Fibroblast of lung (primary cell): ENCODE results near the gene TOLLIP. TPM values are rescaled to one million over a fixed set of nuclear protein-coding genes. Genes with fewer than 3 reads are reported as not detected.

ENCODE experiments used
- DNase-seq, 2 donors: peaks; one replicate each; pipeline versions ENCODE4 v3.0.0 to v3.0.0-alpha.2; 2010; ENCODE audit warnings: low read depth in 2 of 2
- H2AFZ ChIP-seq: 2 replicates; pipeline ENCODE4 v1.5.1; 2012; ENCODE audit warnings: low read length, control low read depth, inconsistent platforms
- H3K27ac ChIP-seq: 2 replicates; pipeline ENCODE4 v1.5.1; 2011; ENCODE audit warnings: low read length, control low read depth; ENCODE audit not compliant: insufficient read depth
- H3K27me3 ChIP-seq: 2 replicates; pipeline ENCODE4 v1.5.1; 2011; ENCODE audit warnings: mild to moderate bottlenecking, low read length; ENCODE audit not compliant: control insufficient read depth, insufficient read depth
- H3K36me3 ChIP-seq: 2 replicates; pipeline ENCODE4 v1.5.1; 2011; ENCODE audit warnings: low read length; ENCODE audit not compliant: control insufficient read depth, insufficient read depth
- H3K4me1 ChIP-seq: 2 replicates; pipeline ENCODE4 v1.5.1; 2011; ENCODE audit warnings: low read length; ENCODE audit not compliant: control insufficient read depth, insufficient read depth; ENCODE audit errors: extremely low read depth
- H3K4me2 ChIP-seq: 2 replicates; pipeline ENCODE4 v1.5.1; 2011; ENCODE audit warnings: low read length, control low read depth; ENCODE audit not compliant: insufficient read depth; ENCODE audit errors: extremely low read depth
- H3K4me3 ChIP-seq, 4 experiments: fragments of 200-600 bp in 1 of 4; sonication (generic) in 1 of 4; replicated peaks in 1 of 4; 2 replicates each; pipeline ENCODE4 v1.5.1; 2011 to 2016; ENCODE audit warnings: low read length in 4 of 4, low read depth in 3 of 4, mild to moderate bottlenecking in 3 of 4, control low read depth in 2 of 4, inconsistent platforms in 1 of 4, mixed read lengths in 1 of 4; ENCODE audit not compliant: insufficient read depth in 1 of 4; ENCODE audit errors: control extremely low read depth in 1 of 4
- H3K79me2 ChIP-seq: 2 replicates; pipeline ENCODE4 v1.5.1; 2012; ENCODE audit warnings: mild to moderate bottlenecking, low read length, inconsistent platforms; ENCODE audit not compliant: control insufficient read depth, insufficient read depth
- H3K9ac ChIP-seq: 2 replicates; pipeline ENCODE4 v1.5.1; 2011; ENCODE audit warnings: mild to moderate bottlenecking, low read length, control low read depth; ENCODE audit not compliant: insufficient read depth
- H3K9me3 ChIP-seq: 2 replicates; pipeline ENCODE4 v1.5.1; 2012; ENCODE audit warnings: low read depth, low read length; ENCODE audit not compliant: control insufficient read depth, insufficient read depth
- H4K20me1 ChIP-seq: 2 replicates; pipeline ENCODE4 v1.5.1; 2011; ENCODE audit warnings: low read length; ENCODE audit not compliant: control insufficient read depth, insufficient read depth; ENCODE audit errors: extremely low read depth
- CTCF ChIP-seq, 2 donors: IDR thresholded peaks in 1 of 2; conservative IDR thresholded peaks in 1 of 2; 1 replicate in 1 of 2; 2 replicates in 1 of 2; pipeline ENCODE4 v1.5.1; 2011 to 2012; ENCODE audit warnings: low read length in 2 of 2, control low read depth in 1 of 2, inconsistent platforms in 1 of 2, low read depth in 1 of 2, mild to moderate bottlenecking in 1 of 2
- EZH2 ChIP-seq: IDR thresholded peaks from 2 replicates; pipeline ENCODE4 v1.5.1; 2012; ENCODE audit warnings: low read length, control low read depth, mild to moderate bottlenecking; ENCODE audit errors: missing control alignments
- polyA plus RNA-seq, 2 donors: library from polyadenylated mRNA; depleted of rRNA in 1 of 2; stranded (reverse) in 1 of 2; unstranded in 1 of 2; fragments of >200 nt; gene quantifications; 2 replicates each; pipeline ENCODE4 v1.2.1, GENCODE V29; 2011 to 2012; ENCODE audit warnings: missing spikeins in 1 of 2
- total RNA-seq: library from RNA; depleted of rRNA; stranded (reverse); fragments of >200 nt; gene quantifications from 2 replicates; pipeline ENCODE4 v1.2.1, GENCODE V29; 2014

TOLLIP gene
- total and polyA plus RNA-seq, 2 donors (not counting 1 experiment from before 2014, with no cell fraction given) = 28.4 to 34.6 TPM

- Histone ChIP-seq H3K36me3 (peaks cover 2% of the 10 kb centered on the region), H3K27ac (no peak overlapping the region), H4K20me1 (peaks cover 1% of the 10 kb centered on the region), H2AFZ (no peak overlapping the region), H3K9ac (no peak overlapping the region), H3K9me3 (no peaks in the 10 kb centered on the region), H3K4me1 (peaks cover 6% of the 10 kb centered on the region), H3K4me2 (peak overlapping the region; percentile 82), H3K4me3 (peak overlapping the region; percentile 33 to 76 (median 66)), H3K79me2 (peaks cover 42% of the 10 kb centered on the region), H3K27me3 (no peaks in the 10 kb centered on the region)
- DNase-seq = peak in 1 of 2 donors; percentile 15
- TF ChIP-seq CTCF (conservative IDR thresholded peaks at IDR 0.05 in 1 of 2, IDR thresholded peaks at IDR 0.05 in 1 of 2; ENCODE audit: low read depth in 1 of 2, low read length in 2 of 2) (no peak), EZH2 (no peak)
Measured at GRCh38 chr11:1307998-1308742, 1.3 kb downstream of the TOLLIP start.

DNA sequence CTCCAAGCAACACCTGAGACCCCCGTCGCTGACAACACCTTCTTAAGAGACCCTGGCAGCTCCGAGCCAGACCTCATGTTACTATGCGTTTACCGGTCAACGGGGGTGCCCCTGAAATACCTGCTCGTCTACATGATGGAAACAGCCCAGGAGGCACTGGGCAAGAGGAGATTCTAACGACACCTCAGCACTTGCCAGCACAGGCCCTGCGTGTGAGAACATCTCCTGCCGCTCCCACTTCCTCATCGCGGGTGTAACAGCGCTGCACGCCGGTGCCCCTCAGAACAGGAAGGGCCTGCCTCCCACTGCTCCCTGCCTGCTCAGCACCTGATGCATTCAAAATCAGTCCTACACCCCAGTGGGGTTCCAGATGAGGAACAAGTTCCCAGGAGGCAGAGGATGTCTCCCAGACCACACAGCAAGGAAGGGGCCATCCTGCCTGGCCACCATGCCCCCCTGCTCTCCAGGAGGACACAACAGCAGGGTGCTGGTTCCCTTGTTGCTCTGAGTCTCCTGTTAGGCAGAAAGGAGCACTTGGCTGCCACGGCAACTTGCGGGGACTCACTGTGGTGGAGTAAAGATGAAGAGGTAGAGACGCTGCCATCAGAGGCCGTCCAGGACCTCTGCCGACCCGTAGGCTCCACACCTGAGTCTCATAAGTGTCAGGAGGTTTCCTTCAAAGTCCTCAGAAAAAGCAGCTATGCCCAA is 2.1 kb downstream of the TOLLIP start:
- H3K4me1 ChIP-seq = peaks cover 6% of the 10 kb centered on the region
- H3K4me2 ChIP-seq = no peak overlapping the region
- no peak overlapping the region for H2AFZ ChIP-seq
- H3K4me3 ChIP-seq = no peak overlapping the region
- no peaks in the 10 kb centered on the region for H3K9me3 ChIP-seq
- TF ChIP-seq EZH2 = no peak
- H3K27me3 ChIP-seq = no peaks in the 10 kb centered on the region
- peaks cover 1% of the 10 kb centered on the region for H4K20me1 ChIP-seq
- no peak overlapping the region for H3K9ac ChIP-seq
- no peak overlapping the region for H3K27ac ChIP-seq
- H3K36me3 ChIP-seq = peaks cover 2% of the 10 kb centered on the region
- H3K79me2 ChIP-seq = peaks cover 50% of the 10 kb centered on the region
- DNase-seq = no peak

DNA sequence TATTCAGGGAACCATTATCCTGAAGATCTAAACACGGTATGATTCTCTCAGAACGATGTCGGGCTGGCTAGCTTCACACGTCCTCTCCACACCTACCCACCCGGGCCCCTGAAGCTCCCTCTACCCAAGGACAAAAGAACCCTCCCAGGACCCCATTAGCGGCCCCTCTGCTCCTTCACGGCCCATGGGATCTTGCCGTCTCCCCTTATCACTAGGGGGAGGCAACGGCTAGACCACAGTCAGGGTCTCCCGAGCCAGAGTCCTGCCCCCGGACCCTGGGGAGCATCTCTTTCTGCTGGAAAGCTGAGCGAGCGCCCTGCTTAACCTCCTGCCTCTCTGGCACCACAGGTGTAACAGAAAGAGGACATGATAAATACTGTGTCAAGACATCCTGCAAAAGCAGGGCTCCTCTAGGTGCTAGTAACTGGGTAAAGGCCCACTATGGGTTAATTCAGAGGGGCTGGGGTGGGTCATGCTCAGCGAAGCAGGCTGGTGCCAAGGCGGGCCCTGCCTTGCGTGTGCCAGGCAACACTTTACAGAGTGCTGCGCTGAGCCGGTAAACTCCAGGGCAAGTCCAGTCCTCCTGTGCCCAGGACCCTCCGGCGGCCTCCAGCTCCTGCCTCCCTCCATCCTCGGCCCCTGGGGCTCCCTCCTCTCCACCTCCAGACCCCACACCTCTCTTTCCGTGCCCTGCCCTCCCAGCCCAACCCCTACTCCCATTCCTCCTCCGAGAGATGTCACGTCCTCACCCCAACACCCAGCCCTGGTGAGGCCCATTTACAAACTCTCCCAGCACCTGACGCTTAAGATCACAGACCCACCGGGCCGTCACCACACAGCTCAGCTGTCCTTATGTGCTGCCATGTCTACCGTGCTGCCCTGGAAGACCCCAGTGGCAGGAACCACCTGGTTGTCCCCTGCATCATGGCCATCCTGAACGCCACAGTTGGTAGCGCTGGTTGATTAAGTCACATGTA is 3.0 kb downstream of the TOLLIP start:
- peaks cover 6% of the 10 kb centered on the region for H3K4me1 ChIP-seq
- no peak overlapping the region for H3K9ac ChIP-seq
- peaks cover 58% of the 10 kb centered on the region for H3K79me2 ChIP-seq
- peaks cover 2% of the 10 kb centered on the region for H3K36me3 ChIP-seq
- no peak for TF ChIP-seq EZH2
- TF ChIP-seq CTCF (conservative IDR thresholded peaks at IDR 0.05 in 1 of 2, IDR thresholded peaks at IDR 0.05 in 1 of 2; ENCODE audit: low read depth in 1 of 2, low read length in 2 of 2) = no peak
- no peaks in the 10 kb centered on the region for H3K27me3 ChIP-seq
- H3K27ac ChIP-seq = no peak overlapping the region
- H2AFZ ChIP-seq = no peak overlapping the region
- H3K4me3 ChIP-seq = no peak overlapping the region
- DNase-seq = no peak
- no peaks in the 10 kb centered on the region for H3K9me3 ChIP-seq
- peaks cover 1% of the 10 kb centered on the region for H4K20me1 ChIP-seq
- no peak overlapping the region for H3K4me2 ChIP-seq
